Measurements from ENCODE around the gene FHL2.

The FHL2 gene

DNA sequence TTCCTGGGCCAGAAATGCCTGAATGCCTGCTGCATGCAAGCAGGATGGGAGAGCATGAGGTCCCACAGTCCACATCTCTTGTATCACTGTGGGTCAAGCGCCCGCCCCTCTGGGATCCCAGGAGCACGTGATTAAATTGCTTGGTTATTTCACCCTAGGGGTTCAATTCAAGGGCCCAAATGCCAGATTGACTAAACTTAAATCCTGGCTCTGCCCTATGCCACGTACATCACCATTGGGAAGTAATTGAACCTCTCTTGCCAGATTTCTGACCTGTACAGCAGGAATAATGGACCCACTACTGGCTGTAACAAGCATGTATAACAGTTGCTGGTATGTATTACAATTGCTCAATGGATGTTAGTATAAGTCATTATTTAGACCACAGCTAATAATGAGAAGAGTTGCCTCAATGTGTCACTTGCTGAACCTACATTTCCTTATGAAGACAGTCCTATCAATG is 19.9 kb downstream of the FHL2 start:
- no peak for DNase-seq
- Histone ChIP-seq H3K9me3 (ENCODE audit: severe bottlenecking) (no peaks in the 10 kb centered on the region), H3K4me3 (ENCODE audit: low read depth, low read length) (no peak overlapping the region), H3K27me3 (ENCODE audit: insufficient read depth, low read depth, severe bottlenecking) (no peaks in the 10 kb centered on the region), H3K36me3 (peaks cover 3% of the 10 kb centered on the region; the same call in 1 of the 2 replicates), H3K27ac (no peak overlapping the region)
- TF ChIP-seq, protein P1, sequence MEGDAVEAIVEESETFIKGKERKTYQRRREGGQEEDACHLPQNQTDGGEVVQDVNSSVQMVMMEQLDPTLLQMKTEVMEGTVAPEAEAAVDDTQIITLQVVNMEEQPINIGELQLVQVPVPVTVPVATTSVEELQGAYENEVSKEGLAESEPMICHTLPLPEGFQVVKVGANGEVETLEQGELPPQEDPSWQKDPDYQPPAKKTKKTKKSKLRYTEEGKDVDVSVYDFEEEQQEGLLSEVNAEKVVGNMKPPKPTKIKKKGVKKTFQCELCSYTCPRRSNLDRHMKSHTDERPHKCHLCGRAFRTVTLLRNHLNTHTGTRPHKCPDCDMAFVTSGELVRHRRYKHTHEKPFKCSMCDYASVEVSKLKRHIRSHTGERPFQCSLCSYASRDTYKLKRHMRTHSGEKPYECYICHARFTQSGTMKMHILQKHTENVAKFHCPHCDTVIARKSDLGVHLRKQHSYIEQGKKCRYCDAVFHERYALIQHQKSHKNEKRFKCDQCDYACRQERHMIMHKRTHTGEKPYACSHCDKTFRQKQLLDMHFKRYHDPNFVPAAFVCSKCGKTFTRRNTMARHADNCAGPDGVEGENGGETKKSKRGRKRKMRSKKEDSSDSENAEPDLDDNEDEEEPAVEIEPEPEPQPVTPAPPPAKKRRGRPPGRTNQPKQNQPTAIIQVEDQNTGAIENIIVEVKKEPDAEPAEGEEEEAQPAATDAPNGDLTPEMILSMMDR (IDR thresholded peaks at IDR 0.05; ENCODE audit: low read depth, low read length): no peak

DNA sequence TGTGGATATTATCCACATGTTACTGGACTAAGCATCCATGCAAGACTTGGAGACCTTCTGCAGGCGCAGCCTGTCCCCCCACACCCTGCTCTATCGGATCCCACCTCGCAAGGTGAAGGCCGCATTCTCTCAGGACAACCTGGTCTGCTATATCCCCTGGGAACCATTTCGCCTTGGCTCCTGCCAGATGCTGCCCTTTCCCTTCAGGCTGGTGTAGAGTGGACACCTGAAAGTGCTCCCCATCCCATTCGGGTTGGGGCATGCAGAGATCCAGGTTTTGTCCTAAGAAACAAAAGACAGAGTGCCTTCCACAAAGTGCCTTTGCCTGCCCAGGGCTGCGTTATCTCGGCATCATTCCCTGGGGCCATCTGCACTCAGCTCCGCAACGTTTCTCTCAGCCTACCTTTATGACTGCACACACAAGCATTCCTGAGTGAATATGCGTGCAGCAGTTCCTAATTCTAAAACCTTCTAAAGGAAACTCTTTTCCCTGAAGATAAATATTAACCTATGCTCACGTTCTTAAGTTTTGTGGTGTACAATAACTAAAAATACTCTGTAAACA is 20.5 kb downstream of the FHL2 start:
- no peak overlapping the region for H3K27ac ChIP-seq
- H3K27me3 ChIP-seq (ENCODE audit: insufficient read depth, low read depth, severe bottlenecking): no peaks in the 10 kb centered on the region
- H3K36me3 ChIP-seq: no peaks in the 10 kb centered on the region
- no peaks in the 10 kb centered on the region for H3K9me3 ChIP-seq (ENCODE audit: severe bottlenecking)
- H3K4me3 ChIP-seq (ENCODE audit: low read depth, low read length): no peak overlapping the region
- TF ChIP-seq, protein P1 (IDR thresholded peaks at IDR 0.05; ENCODE audit: low read depth, low read length): no peak
- no peak for DNase-seq

DNA sequence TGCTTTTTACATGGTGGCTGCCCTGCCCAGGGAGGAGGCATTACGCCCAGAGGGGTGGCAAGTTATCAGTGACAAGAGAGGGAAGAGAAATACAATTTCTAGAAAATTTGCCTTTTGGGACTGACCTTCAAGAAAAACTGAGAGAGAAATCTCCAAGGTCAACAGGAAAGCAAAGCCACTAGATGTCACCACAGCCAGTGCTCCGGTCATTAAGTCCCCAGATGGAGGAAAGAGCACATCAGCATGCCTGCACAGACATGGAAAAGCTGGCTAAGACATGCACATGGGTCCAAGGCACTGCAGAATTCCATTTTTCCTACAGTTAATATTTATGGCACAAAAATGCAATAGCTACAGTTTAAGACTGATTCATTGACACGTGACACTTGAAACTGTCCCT is 21.0 kb downstream of the FHL2 start:
- no peaks in the 10 kb centered on the region for H3K9me3 ChIP-seq (ENCODE audit: severe bottlenecking)
- no peaks in the 10 kb centered on the region for H3K36me3 ChIP-seq
- H3K27ac ChIP-seq: no peak overlapping the region
- DNase-seq: no peak
- no peaks in the 10 kb centered on the region for H3K27me3 ChIP-seq (ENCODE audit: insufficient read depth, low read depth, severe bottlenecking)
- H3K4me3 ChIP-seq (ENCODE audit: low read depth, low read length): no peak overlapping the region
- TF ChIP-seq, protein P1 (IDR thresholded peaks at IDR 0.05; ENCODE audit: low read depth, low read length): peak; percentile 44; the same call in 1 of the 2 replicates

DNA sequence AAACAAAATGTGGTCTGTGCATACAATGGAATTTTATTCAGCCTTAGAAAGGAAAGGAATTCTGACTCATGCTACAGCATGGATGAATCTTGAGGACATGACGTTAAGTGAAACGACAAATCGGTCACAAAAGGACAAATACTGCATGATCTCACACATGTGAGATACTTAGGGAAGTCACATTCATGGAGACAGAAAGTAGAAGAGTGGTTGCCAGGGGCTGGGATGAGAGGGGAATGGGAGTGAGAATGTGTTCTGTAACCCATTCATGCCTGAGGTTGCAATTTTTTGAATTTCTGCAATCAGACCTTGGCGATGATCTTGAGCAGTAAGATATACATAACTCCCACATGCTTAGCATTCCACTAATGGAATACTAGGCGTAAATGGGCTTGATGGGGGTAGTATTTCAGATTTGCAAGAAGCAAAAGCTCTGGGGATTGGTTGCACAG is 22.0 kb downstream of the FHL2 start:
- TF ChIP-seq, protein P1 (IDR thresholded peaks at IDR 0.05; ENCODE audit: low read depth, low read length): no peak
- Histone ChIP-seq H3K36me3 (no peaks in the 10 kb centered on the region), H3K27me3 (ENCODE audit: insufficient read depth, low read depth, severe bottlenecking) (no peaks in the 10 kb centered on the region), H3K4me3 (ENCODE audit: low read depth, low read length) (no peak overlapping the region), H3K27ac (no peak overlapping the region), H3K9me3 (ENCODE audit: severe bottlenecking) (no peaks in the 10 kb centered on the region)
- no peak for DNase-seq

DNA sequence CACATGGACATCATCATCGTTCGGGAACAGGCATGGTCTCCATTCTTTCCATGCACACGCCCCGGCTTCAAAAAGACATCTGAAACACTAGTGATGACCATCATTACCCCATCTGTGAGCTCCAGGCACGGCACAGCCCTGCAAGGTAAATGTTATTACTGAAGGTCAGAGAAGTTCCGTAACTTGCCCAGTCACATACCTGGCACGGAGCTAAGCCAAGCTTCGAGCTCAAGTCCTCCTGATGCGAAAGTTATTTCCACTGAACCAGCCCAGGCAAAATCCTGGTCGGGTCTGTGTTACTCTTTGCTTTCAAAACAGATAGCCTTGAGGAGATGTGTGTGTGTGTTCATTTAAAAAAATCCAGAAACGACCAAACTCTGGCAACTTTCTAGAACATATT is 22.8 kb downstream of the FHL2 start:
- DNase-seq: no peak
- Histone ChIP-seq H3K4me3 (ENCODE audit: low read depth, low read length) (no peak overlapping the region), H3K27ac (no peak overlapping the region), H3K9me3 (ENCODE audit: severe bottlenecking) (no peaks in the 10 kb centered on the region), H3K27me3 (ENCODE audit: insufficient read depth, low read depth, severe bottlenecking) (no peaks in the 10 kb centered on the region), H3K36me3 (no peaks in the 10 kb centered on the region)
- TF ChIP-seq, protein P1 (IDR thresholded peaks at IDR 0.05; ENCODE audit: low read depth, low read length): no peak

Data from WERI-Rb-1 (cell line).